Testis (tissue), 3 donors: Measurements from ENCODE around the gene SERTAD3. TPM values are rescaled to one million over a fixed set of nuclear protein-coding genes. Genes with fewer than 3 reads are reported as not detected.
A peak's percentile ranks its signal among the peaks of the same experiment; 100 is the strongest.

Source experiments
- DNase-seq: peaks from one replicate; pipeline ENCODE4 v3.0.0-alpha.2; 2019
- H3K27ac ChIP-seq, 2 donors: fragments of 200-600 bp; sonication (generic); one replicate each; pipeline ENCODE4 v1.5.1; 2019
- H3K27me3 ChIP-seq: fragments of 200-600 bp; sonication (generic); one replicate; pipeline ENCODE4 v1.5.1; 2019
- H3K36me3 ChIP-seq: fragments of 200-600 bp; sonication (generic); one replicate; pipeline ENCODE4 v1.5.1; 2017; ENCODE audit warnings: low read depth; ENCODE audit errors: missing control alignments
- H3K4me1 ChIP-seq: fragments of 200-600 bp; sonication (generic); one replicate; pipeline ENCODE4 v1.5.1; 2019
- H3K4me3 ChIP-seq, 2 donors: fragments of 200-600 bp; sonication (generic); one replicate each; pipeline ENCODE4 v1.5.1; 2017 to 2019
- H3K9me3 ChIP-seq: fragments of 200-600 bp; sonication (generic); one replicate; pipeline ENCODE4 v1.5.1; 2017
- CTCF ChIP-seq, 3 experiments: fragments of 450-650 bp in 2 of 3; fragments of 200-600 bp in 1 of 3; sonication (generic) in 1 of 3; IDR thresholded peaks; one replicate each; pipeline ENCODE4 v1.5.1; 2016 to 2019; ENCODE audit warnings: antibody characterized with exemption in 3 of 3, mild to moderate bottlenecking in 2 of 3, moderate library complexity in 1 of 3
- POLR2A ChIP-seq: fragments of 450-650 bp; IDR thresholded peaks from one replicate; pipeline ENCODE4 v1.6.1; 2017; ENCODE audit warnings: antibody characterized with exemption, mild to moderate bottlenecking, moderate library complexity
- WGBS, 2 donors: methylation state at CpG; one replicate each; pipeline ENCODE4 v1.1.5; 2018; 5-methylcytosine and 5-hydroxymethylcytosine counted together
- intact Hi-C: fragments of 100-400 bp; cut with DNase I; formaldehyde crosslinking; loops from one replicate; pipeline ENCODE4 v1.15.1; 2023; ENCODE audit warnings: low total_unique reads
- polyA plus RNA-seq: library from polyadenylated mRNA; stranded (reverse); fragments of 350-450 nt; fragmentation: Illumina TruSeq; extraction: RNeasy Lipid Tissue Mini Kit (QIAGEN cat#74804); gene quantifications from one replicate; pipeline ENCODE4 v1.2.3, GENCODE V29; 2014; ENCODE audit warnings: low read depth, low replicate concordance; ENCODE audit not compliant: insufficient read depth
- total RNA-seq, 2 donors: library from RNA; depleted of rRNA; stranded (reverse); fragments of >200 nt; gene quantifications; one replicate each; pipeline ENCODE4 v1.2.3, GENCODE V29; 2016

Gene SERTAD3
- total and polyA plus RNA-seq, 3 donors from 2014 or later, result 22.4 to 33.9 (median 24.3) TPM

GRCh38 chr19:40450664-40451063, 6.5 kb upstream of the SERTAD3 start:
- Histone ChIP-seq H3K27ac (no peak overlapping the region), H3K4me3 (no peak overlapping the region), H3K27me3 (no peaks in the 10 kb centered on the region), H3K9me3 (no peaks in the 10 kb centered on the region), H3K4me1 (peaks cover 5% of the 10 kb centered on the region), H3K36me3 (no peaks in the 10 kb centered on the region)
- intact Hi-C loops, result no loop called here
- TF ChIP-seq POLR2A (no peak), CTCF (IDR thresholded peaks at IDR 0.05) (no peak)
- DNase-seq, result no peak
- 85 to 87% methylated on average over 4 of the region's 4 CpGs for WGBS, 2 donors

- peaks cover 8% of the 10 kb centered on the region for H3K4me1 ChIP-seq
- WGBS, 2 donors, result 93 to 94% methylated on average over 4 of the region's 4 CpGs
- H3K36me3 ChIP-seq, result no peaks in the 10 kb centered on the region
- no peaks in the 10 kb centered on the region for H3K27me3 ChIP-seq
- TF ChIP-seq POLR2A, result no peak
- no peak for TF ChIP-seq CTCF (IDR thresholded peaks at IDR 0.05)
- no peak overlapping the region for H3K4me3 ChIP-seq
- no peak overlapping the region for H3K27ac ChIP-seq
- intact Hi-C loops, result no loop called here
- DNase-seq, result no peak
- H3K9me3 ChIP-seq, result no peaks in the 10 kb centered on the region
These were observed 5.4 kb upstream of the SERTAD3 start for GRCh38 chr19:40449506-40449905.

- intact Hi-C loops, result no loop called here
- Histone ChIP-seq H3K36me3 (no peaks in the 10 kb centered on the region), H3K4me3 (no peak overlapping the region), H3K27me3 (no peaks in the 10 kb centered on the region), H3K27ac (peak overlapping the region in 1 of 2 donors; percentile 100), H3K9me3 (no peaks in the 10 kb centered on the region), H3K4me1 (peaks cover 22% of the 10 kb centered on the region)
- TF ChIP-seq POLR2A (no peak), CTCF (IDR thresholded peaks at IDR 0.05) (no peak)
- WGBS, 2 donors, result 76 to 81% methylated on average over 8 of the region's 8 CpGs
- DNase-seq, result no peak
These were observed 2.2 kb upstream of the SERTAD3 start for GRCh38 chr19:40446263-40446784.

- Histone ChIP-seq H3K27me3 (no peaks in the 10 kb centered on the region), H3K36me3 (no peaks in the 10 kb centered on the region), H3K4me1 (peaks cover 23% of the 10 kb centered on the region), H3K4me3 (no peak overlapping the region), H3K9me3 (no peaks in the 10 kb centered on the region), H3K27ac (peak overlapping the region in 1 of 2 donors; percentile 100)
- intact Hi-C loops, result no loop called here
- TF ChIP-seq CTCF (IDR thresholded peaks at IDR 0.05) (no peak), POLR2A (no peak)
- 52 to 58% methylated on average over 6 to 9 of the region's 9 CpGs for WGBS, 2 donors
- DNase-seq, result no peak
These were observed 1.7 kb upstream of the SERTAD3 start for GRCh38 chr19:40445780-40446262.

DNA sequence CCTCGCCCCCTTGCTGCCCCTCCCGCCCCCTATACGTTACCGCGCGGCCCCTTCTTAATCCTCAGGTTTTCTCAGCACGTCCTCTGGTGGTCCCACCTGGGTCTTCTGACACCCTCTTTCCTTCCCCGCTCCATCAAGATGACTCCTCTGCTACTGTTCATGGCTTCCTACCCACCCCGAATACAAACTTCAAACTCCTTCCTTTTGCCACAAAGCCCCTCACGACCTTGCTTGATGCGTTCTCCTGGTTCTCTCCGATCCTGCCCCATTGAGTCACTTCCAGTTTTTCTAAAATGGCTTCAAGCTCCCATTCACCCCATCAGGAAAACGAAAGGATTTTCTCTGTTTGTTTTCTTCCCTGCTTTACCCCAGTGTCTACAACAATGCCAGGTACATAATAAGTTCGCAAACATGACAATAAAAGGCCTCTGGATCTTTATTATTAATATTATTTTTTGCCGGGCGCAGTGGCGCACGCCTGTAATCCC, 734 bp upstream of the SERTAD3 start:
- Histone ChIP-seq H3K4me1 (peaks cover 23% of the 10 kb centered on the region), H3K27me3 (no peaks in the 10 kb centered on the region), H3K27ac (peak overlapping the region; percentile 92 to 100), H3K9me3 (no peaks in the 10 kb centered on the region), H3K4me3 (peak overlapping the region; percentile 85 to 92), H3K36me3 (no peaks in the 10 kb centered on the region)
- TF ChIP-seq POLR2A (no peak), CTCF (IDR thresholded peaks at IDR 0.05) (no peak)
- no peak for DNase-seq
- intact Hi-C loops, result no loop called here
- WGBS, 2 donors, result 12 to 15% methylated on average over 18 of the region's 18 CpGs
